GM21515 (cell line): ENCODE measurements around the gene RHOT2.
"Not testable (repeated sequence)": the region's sequence is repeated elsewhere in the genome, so short reads cannot be mapped to it uniquely, and the experiment has no call there.

ENCODE experiments used
- ATAC-seq: cut with Tn5 transposase; IDR thresholded peaks from one replicate; pipeline ENCODE4 v1.9.1; 2021; ENCODE audit not compliant: unreplicated experiment

RHOT2 gene

DNA sequence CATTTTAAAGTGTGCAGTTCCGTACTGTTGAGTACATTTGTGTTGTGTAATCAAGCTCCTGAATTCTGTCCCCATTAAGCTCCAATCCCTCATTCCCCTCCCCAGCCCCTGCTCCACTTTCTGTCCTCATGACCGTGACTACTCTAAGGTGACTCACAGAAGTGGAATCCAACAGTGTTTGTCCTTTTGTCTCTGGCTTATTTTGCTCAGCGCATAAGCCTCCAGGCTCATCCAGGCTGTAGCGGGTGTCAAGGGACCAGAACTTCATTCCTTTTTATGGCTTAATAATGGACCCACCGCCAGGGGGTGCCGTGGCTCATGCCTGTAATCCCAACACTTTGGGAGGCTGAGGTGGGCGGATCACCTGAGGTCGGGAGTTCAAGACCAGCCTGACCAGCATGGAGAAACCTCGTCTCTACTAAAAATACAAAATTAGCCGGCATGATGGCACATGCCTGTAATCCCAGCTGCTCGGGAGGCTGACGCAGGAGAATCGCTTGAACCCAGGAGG, 44.9 kb downstream of the RHOT2 start:
- not testable (repeated sequence) for ATAC-seq

DNA sequence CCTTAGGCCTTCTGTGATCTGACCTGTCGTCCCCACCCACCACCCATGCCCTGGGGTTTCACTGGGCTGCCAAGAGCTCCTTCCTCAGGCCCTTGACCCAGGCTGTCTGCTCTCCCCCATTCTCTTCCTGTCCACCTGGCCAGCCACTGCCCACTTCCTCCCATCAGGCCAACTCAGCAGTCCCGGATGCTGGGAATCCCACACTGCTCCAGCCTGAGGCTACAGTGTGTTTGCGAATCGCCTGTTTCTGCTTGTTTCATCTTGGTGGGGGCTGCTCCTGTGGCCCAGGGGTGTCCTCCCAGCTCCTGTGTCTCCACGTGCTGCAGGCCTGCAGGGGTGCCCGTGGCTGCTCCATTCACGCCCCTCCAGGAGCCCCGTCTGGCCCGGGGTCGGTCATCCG, 46.1 kb downstream of the RHOT2 start:
- no peak for ATAC-seq

DNA sequence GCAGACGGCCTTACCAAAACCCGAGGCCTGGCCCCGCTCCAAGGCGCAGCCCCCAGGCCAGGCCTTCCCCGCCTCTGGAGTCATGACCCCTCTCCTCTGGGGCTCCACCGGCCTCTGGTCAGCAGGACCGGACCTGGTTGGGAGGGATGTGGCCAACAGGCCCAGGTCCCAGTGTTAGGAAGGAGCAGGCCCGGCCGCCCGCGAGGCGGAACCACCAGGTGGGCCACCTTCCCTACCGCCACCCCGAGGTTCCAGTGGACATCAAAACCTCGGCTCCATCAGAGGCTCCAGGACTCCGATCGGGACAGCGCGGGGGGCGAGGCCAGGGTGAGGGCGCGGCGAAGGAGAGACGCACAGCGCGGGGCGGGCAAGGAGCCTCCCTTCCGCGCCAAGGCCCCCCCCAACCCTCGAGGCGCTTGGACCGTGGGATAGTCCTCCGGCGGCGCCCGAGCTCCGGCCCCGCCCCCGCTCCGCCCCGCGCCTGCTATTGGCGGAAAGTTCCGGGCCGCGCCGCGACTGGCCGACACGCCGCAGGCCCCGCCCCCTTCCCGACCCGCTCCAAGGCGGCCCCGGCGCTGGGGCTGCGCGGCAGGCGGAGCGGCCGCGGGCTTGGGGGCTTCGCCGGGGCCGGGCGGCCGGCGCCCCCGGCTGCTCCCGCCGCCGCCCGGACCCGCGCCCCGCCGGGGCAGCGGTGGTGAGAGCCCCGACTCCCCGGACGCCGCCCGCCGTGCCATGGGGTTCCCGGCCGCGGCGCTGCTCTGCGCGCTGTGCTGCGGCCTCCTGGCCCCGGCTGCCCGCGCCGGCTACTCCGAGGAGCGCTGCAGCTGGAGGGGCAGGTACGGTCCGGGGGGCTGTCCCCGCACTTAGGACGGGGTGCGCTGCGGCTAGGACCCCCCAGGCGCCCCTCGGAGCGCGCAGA, 46.9 kb downstream of the RHOT2 start, which contains the start of gene METRN:
Gene METRN (plus strand): TSS at position 561 of the 919 bp plus-strand sequence. CDS start 172 bp downstream, at position 733.
- ATAC-seq, result peak; percentile 60

DNA sequence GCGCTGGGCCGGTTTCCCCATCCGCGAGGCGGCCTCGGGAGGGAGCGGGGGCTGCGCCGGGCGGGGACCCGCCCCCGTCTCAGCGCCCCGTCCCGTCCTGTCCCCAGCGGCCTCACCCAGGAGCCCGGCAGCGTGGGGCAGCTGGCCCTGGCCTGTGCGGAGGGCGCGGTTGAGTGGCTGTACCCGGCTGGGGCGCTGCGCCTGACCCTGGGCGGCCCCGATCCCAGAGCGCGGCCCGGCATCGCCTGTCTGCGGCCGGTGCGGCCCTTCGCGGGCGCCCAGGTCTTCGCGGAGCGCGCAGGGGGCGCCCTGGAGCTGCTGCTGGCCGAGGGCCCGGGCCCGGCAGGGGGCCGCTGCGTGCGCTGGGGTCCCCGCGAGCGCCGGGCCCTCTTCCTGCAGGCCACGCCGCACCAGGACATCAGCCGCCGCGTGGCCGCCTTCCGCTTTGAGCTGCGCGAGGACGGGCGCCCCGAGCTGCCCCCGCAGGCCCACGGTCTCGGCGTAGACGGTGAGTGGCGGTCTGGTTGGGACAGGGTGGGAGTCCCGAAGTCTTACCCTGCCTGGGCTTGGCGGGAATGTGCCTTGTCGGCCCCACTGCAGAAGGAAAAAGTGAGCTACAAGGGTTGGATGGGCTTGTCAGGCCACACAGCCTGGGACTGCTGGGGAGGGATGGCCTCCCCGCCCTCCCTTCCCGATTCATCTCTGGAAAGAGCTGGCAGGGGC, 47.7 kb downstream of the RHOT2 start:
- ATAC-seq, result peak; percentile 3

DNA sequence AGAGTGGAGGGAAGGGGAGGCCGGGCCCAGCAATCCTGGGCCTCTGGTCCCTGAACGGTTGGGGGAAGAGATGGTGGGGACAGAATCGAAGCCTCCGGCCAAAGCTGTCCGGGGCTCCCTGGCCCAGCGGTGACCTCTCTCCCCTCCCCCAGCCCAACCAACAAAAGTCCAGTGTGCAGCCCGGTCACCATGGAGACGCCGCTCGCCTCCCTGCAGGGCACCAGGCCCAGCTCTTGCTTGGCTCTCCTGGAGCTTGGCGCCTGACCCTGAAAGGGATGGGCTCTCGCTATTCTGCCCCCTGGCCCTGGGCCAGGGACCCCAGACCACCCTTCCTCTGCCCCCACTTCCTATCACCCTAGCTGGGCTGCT, 48.3 kb downstream of the RHOT2 start:
- no peak for ATAC-seq

DNA sequence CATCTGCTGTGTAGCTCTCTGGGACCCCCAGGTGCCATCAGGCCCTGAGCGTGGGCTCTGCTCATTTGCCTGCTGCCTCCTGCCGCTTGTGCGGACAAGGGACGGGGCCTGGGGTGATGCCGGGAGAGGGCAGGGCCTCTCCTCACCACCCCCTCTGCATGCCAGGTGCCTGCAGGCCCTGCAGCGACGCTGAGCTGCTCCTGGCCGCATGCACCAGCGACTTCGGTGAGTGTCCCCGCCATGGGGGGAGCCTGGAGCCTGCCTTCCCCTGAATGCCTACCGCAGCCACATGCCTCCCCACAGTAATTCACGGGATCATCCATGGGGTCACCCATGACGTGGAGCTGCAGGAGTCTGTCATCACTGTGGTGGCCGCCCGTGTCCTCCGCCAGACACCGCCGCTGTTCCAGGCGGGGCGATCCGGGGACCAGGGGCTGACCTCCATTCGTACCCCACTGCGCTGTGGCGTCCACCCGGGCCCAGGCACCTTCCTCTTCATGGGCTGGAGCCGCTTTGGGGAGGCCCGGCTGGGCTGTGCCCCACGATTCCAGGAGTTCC, 48.9 kb downstream of the RHOT2 start:
- ATAC-seq, result no peak

DNA sequence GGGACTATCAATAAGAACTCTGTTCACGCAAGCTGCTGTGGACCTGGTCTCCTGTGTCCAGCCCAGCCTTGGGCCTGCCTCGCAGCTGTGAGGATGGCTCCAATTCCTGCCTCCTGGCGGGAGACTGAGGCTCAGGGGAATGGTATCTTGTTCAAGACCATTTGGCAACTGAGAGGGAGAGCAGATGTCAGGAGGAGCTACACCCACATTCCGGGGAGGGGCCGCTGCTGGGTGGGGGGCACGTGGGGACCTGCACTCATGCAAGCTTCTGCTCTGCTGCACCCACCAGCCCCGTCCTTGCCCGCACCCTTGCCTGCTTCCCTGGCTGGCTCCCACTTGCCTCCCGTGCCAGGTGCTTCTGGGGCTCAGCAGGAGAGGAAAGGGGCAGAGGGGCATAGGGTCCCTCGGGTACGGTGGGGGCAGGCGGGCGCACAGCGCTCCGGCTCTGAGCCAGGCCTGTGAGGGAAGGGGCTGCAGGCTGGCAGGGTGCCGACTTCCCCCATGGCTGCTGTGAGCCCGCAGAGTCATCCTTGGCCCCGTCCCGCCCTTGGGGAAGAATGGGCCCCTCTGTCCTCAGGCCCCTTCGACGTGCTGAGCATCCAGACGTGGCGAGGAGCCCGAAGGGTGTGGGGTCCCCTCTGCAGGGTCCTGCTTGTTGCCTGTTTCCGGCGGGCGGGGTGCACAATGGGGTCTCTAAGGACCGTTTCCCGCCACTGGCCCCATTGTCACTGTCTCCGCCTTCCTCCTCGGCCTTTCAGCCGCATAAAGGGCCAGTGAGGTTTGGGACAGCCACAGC, 49.7 kb downstream of the RHOT2 start:
- no peak for ATAC-seq

DNA sequence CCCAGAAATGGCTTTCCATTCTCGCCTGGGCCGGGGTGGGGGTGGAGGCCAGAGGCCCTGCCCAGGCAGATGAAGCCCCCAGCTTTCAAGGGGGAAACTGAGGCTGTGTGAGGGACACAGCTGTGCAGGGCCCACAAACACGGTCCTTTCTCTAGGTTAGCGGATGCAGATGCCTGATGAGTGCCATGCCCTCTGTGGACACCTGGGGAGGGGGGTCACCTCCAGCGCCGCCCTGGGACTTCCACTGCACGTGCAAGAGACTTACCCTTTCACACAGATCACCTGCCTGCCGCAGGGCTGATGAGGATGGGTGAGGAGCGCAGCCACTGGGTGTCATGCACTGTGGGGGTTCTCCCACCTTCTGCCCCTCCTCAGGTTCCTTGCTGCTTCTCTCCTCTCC, 50.5 kb downstream of the RHOT2 start:
- no peak for ATAC-seq

DNA sequence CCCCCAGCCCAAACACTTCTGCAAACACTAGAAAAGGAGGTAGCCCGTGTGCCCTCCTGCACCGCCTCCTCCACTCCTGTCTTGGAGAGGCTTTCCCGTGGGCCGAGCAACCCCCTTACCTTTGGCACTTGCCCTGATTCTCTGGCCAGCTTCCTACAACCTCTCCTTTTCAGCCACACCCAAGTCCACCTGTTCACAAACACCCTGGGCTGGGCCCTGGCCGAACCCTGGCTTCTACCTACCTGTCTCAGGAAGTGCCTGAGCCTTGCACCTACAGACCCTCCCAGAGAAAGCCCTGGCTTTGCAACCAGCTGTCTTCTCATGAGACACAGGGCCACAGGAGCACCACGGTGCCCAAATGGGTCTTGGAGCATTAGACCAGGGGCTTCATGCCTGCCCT, 51.0 kb downstream of the RHOT2 start:
- no peak for ATAC-seq

DNA sequence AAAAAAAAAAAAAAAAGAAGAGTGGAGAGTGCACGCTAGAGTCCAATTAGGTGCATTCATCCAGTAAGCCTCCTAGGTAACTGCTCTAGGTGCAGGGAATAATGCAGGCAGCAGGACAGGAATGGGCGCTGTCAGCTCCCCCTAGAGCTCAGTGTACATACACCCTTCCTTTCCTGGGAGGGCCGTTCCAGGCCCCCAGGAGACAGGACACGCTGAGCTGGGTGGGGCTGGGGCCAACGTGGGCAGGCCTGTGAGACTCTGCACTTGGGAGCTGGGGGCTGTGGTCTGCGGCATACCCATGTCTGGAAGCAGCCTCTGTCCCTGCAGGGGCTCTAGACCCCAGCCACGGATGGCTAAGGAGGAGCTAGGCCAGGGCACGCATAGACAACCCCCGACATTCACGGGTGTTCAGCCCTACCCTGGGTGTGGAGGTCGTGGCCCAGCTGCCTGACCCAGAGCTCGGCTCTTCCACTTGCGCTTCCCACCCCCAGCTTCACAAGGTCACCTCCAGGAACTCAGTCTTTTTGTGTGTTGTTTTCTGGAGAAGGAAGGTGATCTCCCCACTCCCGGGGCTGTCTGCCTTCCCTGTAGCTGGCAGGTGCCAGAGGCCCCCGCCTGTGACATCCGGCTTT, 52.0 kb downstream of the RHOT2 start:
- ATAC-seq, result no peak

DNA sequence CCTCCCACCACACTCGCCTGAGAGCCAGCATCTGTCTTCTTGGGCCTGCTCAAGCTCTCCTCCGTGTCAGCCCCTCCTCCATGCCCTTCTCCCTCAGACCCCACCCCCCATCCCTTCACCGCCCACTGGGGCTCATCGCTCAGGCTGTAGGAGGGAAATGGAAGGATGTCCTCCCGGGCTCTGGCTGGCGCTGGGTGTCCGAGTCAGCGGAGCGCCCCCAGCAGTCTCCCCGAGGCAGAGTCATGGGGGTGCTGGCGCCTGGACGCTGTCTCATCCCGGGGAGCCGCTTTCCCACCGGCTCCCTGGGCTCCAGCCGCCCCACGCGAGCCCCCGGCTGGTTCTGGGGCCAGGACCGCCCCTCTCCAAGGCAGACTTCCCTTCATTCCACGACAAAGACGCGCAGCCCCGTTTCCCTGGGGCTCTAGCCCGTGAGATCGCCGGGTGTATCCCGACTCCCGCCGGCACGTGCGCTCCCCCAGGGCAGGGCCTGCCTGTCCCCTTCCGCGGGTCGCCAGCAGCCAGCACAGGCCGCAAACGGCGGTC, 52.6 kb downstream of the RHOT2 start:
- peak; percentile 12 for ATAC-seq

DNA sequence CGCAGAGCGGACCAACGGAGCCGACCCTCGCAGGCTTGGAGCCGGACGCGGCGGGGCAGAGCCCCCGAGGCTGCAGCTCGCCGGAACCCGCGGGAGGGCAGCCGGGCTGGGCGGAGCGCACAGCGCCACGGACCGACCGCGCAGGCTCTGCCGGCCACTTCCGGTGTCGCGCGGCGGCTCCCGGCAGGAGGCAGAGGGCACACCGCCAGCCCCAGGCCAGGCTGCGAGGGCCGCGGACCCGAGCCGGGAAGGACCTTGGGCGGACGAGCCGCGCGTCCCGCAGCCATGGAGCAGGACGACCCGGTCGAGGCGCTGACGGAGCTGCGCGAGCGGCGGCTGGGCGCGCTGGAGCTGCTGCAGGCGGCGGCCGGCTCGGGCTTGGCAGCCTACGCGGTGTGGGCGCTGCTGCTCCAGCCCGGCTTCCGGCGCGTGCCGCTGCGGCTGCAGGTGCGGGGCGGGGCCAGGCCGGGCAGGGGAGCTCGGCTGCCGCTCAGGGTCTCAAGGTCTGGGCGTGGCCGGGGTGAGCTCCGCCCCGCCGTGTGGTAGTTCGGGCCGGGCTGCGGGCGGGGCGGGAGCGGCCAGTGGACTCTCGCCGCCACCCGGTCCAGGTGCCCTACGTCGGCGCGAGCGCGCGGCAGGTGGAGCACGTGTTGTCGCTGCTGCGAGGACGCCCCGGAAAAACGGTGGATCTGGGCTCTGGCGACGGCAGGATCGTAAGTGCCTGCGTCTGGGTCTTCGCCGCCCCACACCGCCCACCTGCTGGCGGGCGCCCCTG, 53.2 kb downstream of the RHOT2 start, which contains the start of gene ANTKMT:
Gene ANTKMT (plus strand): TSS at position 157 of the 775 bp plus-strand sequence. CDS start 129 bp downstream, at position 286.
- ATAC-seq, result peak; percentile 63

DNA sequence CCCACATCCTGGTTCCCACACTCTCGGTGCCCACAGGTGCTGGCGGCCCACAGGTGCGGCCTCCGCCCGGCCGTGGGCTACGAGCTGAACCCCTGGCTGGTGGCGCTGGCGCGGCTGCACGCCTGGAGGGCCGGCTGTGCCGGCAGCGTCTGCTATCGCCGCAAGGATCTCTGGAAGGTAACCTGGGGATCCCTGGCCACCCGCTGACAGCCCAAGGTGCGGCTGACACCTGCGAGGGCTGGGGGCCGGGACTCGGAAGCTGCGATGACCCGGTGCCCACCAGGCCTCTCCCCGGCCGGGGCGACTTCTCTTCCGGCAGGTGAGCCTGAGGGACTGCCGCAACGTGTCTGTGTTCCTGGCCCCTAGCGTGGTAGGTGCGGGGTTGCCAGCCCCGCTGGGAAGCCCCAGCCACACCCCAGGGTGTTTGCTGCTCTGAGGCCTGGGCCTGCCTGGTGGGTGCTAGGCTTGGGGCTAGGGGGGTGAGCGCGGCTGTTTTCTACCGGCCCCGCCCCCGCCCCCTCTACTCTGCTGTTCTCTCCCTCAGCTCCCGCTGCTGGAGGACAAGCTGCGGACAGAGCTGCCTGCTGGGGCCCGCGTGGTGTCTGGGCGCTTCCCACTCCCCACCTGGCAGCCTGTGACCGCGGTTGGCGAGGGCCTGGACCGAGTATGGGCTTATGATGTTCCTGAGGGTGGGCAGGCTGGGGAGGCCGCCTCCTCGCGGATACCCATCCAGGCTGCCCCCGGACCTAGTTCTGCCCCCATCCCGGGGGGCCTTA, 54.0 kb downstream of the RHOT2 start:
- ATAC-seq, result no peak

DNA sequence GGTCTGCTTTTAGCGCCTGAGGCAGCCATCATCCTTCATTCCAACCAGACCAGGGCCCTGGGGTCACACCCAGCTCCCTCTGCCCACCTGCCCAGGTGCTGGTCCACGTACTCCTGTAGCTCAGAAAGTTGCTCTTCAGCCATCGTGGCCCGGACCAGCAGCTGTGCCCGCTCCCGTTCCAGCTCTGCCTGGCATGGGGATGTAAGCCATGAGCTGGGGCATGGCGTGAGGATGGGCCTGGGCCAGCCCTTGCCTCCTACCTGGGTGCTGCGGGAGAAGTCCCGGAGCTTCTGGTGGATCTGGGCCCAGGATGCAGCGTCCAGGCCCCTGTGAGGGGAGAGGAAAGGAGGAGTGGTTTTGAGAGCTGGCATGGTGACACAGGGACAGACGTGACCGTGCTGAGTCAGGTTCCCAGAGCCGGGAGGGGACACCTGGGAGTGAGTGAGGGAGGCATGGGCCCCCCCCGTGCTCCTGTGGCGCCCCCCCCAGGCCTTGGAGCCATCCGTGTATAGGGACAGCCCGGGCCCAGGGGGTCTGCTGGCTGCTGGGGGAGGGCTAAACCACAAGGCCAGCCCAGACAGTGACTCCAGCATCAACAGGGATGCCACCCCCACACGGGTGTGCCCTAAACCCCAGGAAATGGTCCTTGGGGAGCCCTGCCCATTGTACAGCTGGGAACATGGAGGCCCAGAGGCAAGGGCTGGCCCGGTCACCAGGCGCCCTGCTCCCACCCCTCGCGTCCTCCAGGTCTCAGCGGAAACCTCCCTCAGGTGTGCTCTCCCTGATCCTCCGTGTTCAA, 55.1 kb downstream of the RHOT2 start:
- no peak for ATAC-seq

DNA sequence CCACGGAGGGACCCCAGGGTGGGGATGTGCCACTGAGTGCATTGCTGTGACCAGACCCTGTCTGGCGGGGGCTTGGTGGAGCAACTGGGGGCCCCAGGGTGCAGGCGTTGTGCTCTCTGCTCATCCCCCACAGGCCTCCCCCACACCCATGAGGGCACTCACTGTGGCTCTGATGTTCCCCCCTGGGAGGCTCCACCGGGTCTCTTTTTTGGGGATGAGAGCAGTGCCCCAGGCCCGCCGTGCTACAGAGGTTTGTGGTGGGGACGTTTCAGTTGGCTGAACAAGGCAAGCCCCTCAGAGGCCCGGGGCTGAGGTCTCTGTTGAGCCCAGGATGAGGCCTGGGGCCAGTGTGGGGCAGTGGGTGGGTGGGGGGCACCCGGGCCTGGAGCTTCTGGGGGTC, 55.8 kb downstream of the RHOT2 start:
- ATAC-seq, result no peak
